ENCODE results near the gene ZNF865. TPM values are rescaled to one million over a fixed set of nuclear protein-coding genes. Genes with fewer than 3 reads are reported as not detected.

Gene ZNF865
- total RNA-seq, 1 donor from 2014 or later = 1.2 TPM

- DNase-seq (ENCODE audit: low spot score in 2 of 2) (peak; percentile 80 to 92), FAIRE-seq (no peak)
Measured at GRCh38 chr19:55643003-55643886, 37.8 kb downstream of the ZNF865 start, which contains the start of gene ZNF581. ZNF581 (plus strand) TSS chr19:55643649; CDS start chr19:55644572, 923 bp downstream.

DNA sequence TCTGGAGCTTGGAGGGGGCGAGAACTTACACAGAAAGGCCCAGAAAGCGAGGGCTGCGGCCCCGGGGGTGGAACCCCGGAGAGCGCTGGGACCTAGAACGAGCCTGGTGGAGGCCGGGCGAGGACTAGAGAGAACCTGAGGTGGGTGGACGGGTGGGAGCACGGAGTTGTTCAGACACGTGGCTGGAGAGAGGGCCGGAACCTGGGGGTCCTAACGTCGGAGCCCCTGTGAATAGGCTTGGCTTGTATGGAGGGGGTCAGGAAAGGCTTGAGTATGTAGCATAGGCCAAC, 38.4 kb downstream of the ZNF865 start:
- DNase-seq (ENCODE audit: low spot score in 2 of 2) = no peak
- FAIRE-seq = no peak

GRCh38 chr19:55644191-55644833, 38.9 kb downstream of the ZNF865 start:
- no peak for FAIRE-seq
- DNase-seq (ENCODE audit: low spot score in 2 of 2) = no peak

DNA sequence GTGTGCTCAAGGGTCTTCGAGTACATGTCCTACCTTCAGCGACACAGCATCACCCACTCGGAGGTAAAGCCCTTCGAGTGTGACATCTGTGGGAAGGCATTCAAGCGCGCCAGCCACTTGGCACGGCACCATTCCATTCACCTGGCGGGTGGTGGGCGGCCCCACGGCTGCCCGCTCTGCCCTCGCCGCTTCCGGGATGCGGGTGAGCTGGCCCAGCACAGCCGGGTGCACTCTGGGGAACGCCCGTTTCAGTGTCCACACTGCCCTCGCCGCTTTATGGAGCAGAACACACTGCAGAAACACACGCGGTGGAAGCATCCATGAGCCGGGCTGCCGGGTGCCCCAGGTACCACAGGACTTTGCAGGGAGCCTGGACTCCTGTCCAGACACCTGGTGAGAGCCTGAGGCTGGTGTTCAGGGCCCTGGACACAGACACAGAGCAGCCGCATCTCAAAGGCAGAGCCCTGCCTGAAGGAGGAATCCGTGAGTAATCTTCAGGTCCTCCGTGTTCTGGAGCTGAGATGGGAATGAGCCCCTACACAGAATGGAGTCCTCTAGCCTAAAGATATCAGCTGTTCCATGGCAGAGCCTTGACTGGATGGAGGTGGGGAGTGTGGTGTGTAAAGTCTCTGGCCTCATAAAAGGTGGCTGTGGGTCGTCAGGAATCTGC, 39.5 kb downstream of the ZNF865 start:
- FAIRE-seq (no peak), DNase-seq (ENCODE audit: low spot score in 2 of 2) (no peak)

DNA sequence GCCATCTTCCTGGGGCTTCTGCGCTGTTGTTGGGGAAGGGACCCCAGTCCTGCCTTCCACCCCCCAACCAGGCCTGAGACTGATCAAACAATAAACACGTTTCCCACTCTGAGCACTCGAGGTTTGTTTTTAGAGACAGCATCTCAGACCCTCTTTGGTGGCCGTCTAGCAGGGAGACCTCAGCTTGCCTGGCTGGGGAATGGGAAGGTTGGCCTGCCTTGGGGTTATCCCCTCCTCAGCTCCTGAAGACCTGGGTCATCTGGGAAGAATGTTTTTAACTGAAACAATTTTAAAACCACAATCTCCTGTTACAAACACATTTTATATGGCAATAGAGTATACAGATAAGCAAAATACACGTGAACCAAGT, 40.0 kb downstream of the ZNF865 start:
- DNase-seq (ENCODE audit: low spot score in 2 of 2) (no peak), FAIRE-seq (no peak)

- DNase-seq (ENCODE audit: low spot score in 2 of 2) = no peak
- no peak for FAIRE-seq
Measured at GRCh38 chr19:55646889-55647731, 41.7 kb downstream of the ZNF865 start.

DNA sequence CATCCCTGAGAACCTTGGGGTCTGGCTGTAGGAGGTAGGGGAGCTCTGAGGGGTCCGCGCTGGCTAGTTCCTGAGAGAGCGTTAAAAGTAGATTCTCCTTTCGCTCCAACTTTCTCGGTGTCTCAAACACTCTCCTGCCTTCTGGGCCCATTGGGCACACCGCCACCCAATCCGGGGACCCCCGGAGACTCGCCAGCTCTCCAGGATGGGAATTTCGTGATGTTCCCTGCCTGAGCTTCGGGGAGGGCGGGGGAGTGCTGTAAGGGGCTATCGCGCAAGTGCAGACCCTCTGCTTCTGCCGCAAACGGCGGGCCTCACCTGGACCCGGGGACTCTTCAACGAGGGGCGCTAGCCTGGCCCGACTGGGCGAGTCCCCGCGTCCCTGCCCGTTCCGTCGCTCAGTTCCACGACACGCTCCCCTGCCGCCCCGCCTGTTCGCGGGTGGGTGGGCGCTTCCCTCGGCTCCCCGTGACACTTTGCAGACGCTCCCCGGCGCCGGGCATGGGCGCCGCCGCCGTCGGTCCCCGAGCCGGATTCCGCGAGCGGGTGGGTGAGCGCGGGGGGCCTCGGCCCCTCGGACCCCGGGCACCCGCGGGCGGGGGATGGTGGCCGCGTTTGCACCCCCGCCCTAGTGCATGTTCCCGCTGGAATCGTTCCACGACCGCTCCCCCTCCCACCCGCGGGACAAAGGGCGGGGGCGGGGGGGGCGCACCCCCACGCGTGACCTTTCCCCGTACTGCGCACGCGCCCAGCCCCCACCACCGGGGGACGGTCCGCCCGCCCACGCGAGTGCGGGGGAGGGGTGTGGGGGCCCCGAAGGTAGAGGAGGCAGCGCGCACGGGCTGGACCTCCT, 42.5 kb downstream of the ZNF865 start, which contains the start of gene CCDC106:
Gene CCDC106, plus strand, starts transcription at position 481 of the 853 bp plus-strand sequence. CDS start 835 bp downstream, outside the sequence.
- DNase-seq (ENCODE audit: low spot score in 2 of 2) = peak; percentile 78 to 82
- no peak for FAIRE-seq

GRCh38 chr19:55648585-55649267, 43.3 kb downstream of the ZNF865 start:
- no peak for FAIRE-seq

DNA sequence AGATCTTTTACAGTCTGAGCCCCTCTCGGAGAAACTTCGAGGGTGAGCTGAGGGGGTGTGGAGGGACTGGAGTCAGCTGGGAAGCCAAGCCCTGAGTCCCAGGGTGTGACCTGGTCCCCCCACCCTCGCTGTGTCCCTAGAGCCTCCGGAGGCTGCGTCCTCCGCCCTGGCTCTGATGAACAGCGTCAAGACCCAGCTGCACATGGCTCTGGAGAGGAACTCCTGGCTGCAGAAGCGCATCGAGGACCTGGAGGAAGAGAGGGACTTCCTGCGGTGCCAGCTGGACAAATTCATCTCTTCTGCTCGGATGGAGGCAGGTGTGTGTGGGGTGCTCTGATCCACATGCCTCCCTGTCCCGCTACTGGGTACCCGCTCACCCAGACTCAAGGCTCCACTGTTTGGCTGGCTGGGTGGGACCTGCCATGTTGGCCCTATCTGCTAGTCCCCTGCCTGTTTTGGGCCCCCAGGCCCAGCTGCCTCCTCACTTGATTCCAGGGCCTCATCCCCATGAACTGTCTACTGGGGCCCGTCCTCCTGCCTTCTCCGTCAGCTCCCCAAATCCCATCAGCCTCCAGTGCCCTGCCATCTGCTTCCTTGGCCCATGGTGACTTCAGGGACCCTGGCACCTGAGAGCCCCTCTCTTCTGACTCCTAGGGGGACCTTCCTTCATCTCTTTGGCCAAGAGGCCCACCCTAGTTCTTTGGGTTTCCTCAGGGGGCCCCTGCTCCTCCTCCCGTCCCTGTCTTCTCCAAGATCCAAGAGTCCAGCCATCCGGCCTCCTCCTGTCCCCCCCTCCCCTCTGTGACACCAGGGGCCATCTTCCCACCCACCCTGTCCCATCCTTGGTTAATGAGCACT, 44.0 kb downstream of the ZNF865 start:
- FAIRE-seq (no peak), DNase-seq (ENCODE audit: low spot score in 2 of 2) (no peak)

More at GRCh38 chr19:55648585-55649267, 43.3 kb downstream of the ZNF865 start:
- DNase-seq (ENCODE audit: low spot score in 2 of 2) = no peak

DNA sequence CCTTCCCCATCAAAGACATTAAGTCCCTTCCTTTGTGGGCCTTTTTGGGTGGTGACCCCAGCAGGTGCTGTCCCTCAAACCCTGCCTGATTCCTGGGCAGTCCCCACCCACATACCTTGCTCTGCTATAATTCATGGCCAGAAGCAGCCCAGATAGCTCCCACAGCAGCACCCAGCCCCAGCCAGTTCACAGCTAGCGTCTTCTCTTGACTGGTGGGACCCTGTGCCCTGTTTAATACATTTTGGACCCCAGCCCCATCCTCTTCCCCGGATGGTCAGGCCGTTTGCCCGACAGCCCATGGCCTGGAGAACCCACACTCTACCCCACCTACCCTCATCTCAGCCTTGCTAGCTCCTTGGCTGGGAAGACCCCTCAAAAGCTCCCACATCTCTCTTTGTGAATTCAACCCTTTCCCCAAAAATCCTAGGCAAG, 44.7 kb downstream of the ZNF865 start:
- no peak for DNase-seq (ENCODE audit: low spot score in 2 of 2)
- FAIRE-seq = no peak

GRCh38 chr19:55650602-55651230, 45.3 kb downstream of the ZNF865 start:
- no peak for FAIRE-seq

DNA sequence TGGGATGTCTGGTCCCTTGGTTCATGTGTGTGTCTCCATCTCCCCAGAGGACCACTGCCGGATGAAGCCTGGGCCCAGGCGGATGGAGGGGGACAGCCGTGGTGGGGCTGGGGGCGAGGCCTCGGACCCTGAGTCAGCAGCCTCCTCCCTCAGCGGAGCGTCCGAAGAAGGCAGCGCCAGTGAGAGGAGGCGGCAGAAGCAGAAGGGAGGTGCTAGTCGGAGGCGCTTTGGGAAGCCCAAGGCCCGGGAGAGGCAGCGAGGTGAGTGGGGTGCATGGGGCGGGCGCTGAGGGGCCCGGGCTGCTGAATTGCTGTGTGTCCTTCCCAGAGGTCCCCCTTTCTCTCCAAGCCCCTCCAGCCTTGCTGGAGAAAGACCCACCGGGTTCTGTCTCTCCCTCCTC, 45.8 kb downstream of the ZNF865 start:
- FAIRE-seq (no peak), DNase-seq (ENCODE audit: low spot score in 2 of 2) (no peak)

More at GRCh38 chr19:55650602-55651230, 45.3 kb downstream of the ZNF865 start:
- no peak for DNase-seq (ENCODE audit: low spot score in 2 of 2)

DNA sequence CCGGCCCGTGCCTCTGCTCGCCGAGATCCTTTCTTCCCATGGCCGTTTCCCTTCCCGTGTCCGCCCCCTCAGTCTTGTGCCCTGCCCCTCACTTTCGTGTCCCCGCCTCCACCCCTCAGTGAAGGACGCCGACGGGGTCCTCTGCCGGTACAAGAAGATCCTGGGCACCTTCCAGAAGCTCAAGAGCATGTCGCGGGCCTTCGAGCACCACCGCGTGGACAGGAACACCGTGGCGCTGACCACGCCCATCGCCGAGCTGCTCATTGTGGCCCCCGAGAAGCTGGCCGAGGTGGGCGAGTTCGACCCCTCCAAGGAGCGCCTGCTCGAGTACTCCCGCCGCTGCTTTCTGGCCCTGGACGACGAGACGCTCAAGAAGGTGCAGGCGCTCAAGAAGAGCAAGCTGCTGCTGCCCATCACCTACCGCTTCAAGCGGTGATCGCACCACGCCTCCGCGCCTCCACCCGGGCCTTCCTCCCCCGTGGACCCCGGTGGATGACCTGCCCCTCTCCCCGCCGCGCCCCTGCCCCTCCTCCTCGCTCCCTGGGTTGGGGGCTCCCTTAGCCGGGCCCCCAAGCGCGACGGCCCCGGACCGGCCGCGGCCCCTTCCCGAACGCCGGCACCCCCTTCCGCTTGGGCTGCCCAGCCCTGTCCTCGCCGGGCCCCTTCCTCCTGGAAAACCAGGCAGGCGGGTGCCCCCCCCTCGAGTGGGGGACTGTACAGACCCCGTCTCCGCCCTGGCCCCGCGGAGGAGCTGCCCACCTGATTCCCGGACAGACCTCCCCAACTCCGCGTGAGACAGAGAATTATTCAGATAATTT, 47.1 kb downstream of the ZNF865 start:
- FAIRE-seq (no peak), DNase-seq (ENCODE audit: low spot score in 2 of 2) (no peak)

DNA sequence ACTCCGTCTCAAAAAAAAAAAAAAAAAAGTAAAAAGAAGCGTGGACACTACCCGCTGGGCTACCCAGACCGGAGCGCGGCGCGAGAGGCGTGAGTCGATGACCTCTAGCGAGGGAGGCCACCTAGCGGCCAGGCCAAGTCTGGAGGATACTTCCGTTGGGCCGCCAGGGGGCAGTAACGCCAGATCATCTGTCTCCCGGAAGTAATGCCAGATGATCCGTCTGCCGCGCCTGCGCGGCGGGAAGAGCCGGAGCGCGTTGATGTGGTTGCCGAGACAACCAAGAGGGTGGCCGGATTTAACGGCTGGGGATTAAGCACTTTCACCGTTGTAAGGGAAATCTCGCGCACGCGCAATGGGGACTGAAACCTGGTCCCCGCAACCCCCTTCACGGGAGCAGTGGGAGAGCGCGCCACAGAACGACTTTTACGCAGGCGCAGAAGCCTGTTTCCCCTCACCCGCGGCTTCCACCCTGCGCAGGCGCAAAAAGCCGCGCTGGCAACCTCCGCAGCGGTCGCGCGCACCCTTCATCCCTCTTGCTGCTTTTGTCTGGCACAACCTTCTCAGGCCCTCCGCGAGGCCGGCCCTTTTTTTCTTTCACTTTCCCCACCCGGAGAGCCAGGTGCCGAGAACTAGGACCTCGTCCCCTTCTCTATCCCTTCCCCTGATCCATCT, 48.3 kb downstream of the ZNF865 start:
- DNase-seq (ENCODE audit: low spot score in 2 of 2) (peak; percentile 93 to 97), FAIRE-seq (no peak)

DNA sequence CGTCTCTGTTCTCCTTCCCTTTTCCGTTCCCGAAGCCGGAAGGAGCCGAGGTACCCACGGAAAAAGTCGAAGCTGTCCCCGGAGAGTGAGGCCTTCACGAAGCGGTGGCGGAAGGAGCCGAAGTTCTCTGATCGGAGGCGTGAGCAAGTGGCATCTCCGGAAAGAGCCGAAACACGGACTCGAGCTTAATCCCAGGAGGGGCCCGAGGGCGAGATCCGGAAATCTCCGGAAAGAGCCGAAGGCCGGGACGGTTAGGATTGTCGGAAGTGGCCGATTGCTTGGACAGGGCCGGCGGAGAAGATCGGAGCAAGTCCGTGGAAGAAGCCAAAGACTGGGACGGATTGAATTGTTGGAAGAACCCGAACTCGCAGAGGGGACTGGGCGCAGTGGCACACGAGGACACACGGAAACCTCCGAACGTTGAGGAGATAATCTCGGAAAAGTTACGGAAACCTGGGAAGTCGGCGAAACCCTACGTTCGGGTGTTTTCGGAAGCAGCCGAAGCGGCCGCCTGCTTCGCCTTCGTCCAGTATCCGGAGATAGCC, 48.9 kb downstream of the ZNF865 start:
- peak; percentile 91 for DNase-seq (ENCODE audit: low spot score in 2 of 2)
- peak; percentile 89 for FAIRE-seq

Measured in frontal cortex (tissue), 4 donors.